Measurements from ENCODE around the gene RASGRF1.

Gene RASGRF1

GRCh38 chr15:79066391-79067071 lies 24.0 kb downstream of the RASGRF1 start:
- no peak for DNase-seq

- DNase-seq, result no peak
Observed at GRCh38 chr15:79065706-79066376, 24.7 kb downstream of the RASGRF1 start.

GRCh38 chr15:79065361-79065705 lies 25.2 kb downstream of the RASGRF1 start:
- no peak for DNase-seq

GRCh38 chr15:79064496-79064895 lies 26.1 kb downstream of the RASGRF1 start:
- DNase-seq, result no peak

GRCh38 chr15:79060175-79060574 lies 30.4 kb downstream of the RASGRF1 start:
- no peak for DNase-seq

GRCh38 chr15:79059081-79059572 lies 31.5 kb downstream of the RASGRF1 start:
- DNase-seq, result no peak

- DNase-seq, result no peak
Observed at GRCh38 chr15:79058260-79058850, 32.2 kb downstream of the RASGRF1 start.

- DNase-seq, result no peak
Observed at GRCh38 chr15:79057050-79057449, 33.5 kb downstream of the RASGRF1 start.

GRCh38 chr15:79054350-79054749 lies 36.2 kb downstream of the RASGRF1 start:
- no peak for DNase-seq

- DNase-seq, result no peak
Observed at GRCh38 chr15:79053894-79054293, 36.7 kb downstream of the RASGRF1 start.

- DNase-seq, result no peak
Observed at GRCh38 chr15:79051941-79052731, 38.4 kb downstream of the RASGRF1 start.

- DNase-seq, result no peak
Observed at GRCh38 chr15:79051029-79051428, 39.6 kb downstream of the RASGRF1 start.

- DNase-seq, result no peak
Observed at GRCh38 chr15:79050341-79050740, 40.2 kb downstream of the RASGRF1 start.

- DNase-seq, result no peak
Observed at GRCh38 chr15:79049416-79049815, 41.2 kb downstream of the RASGRF1 start.

- no peak for DNase-seq
Observed at GRCh38 chr15:79047676-79048439, 42.7 kb downstream of the RASGRF1 start.

GRCh38 chr15:79046691-79047404 lies 43.7 kb downstream of the RASGRF1 start:
- DNase-seq, result no peak

GRCh38 chr15:79045041-79045440 lies 45.5 kb downstream of the RASGRF1 start:
- DNase-seq, result no peak

- DNase-seq, result no peak
Observed at GRCh38 chr15:79042213-79042928, 48.2 kb downstream of the RASGRF1 start.

GRCh38 chr15:79041601-79042168 lies 48.9 kb downstream of the RASGRF1 start:
- no peak for DNase-seq

GRCh38 chr15:79037848-79038247 lies 52.7 kb downstream of the RASGRF1 start:
- DNase-seq, result no peak

- DNase-seq, result no peak
Observed at GRCh38 chr15:79036323-79036722, 54.3 kb downstream of the RASGRF1 start.
